WTC11 (cell line): ENCODE data around the gene PDK4.

Source experiments
- FOXP1 ChIP-seq: sonication (generic); formaldehyde crosslinking; IDR thresholded peaks from 2 replicates; pipeline ENCODE4 v1.8.0; 2022; ENCODE audit warnings: missing genetic modification reagents, mild to moderate bottlenecking, moderate library complexity, borderline replicate concordance
- RORB ChIP-seq: fragments of 250-450 bp; sonication (Bioruptor Pico); IDR thresholded peaks from 2 replicates; pipeline ENCODE4 v1.9.0; 2021; ENCODE audit warnings: mild to moderate bottlenecking
- ZNF138 ChIP-seq: sonication (generic); formaldehyde crosslinking; conservative IDR thresholded peaks from 2 replicates; pipeline ENCODE4 v1.8.1; 2022; ENCODE audit warnings: mild to moderate bottlenecking, moderate library complexity, missing genetic modification reagents
- TF ChIP-seq, protein P1 (sequence below): fragments of 200-600 bp; IDR thresholded peaks from 2 replicates; pipeline ENCODE4 v1.8.0; 2022; ENCODE audit warnings: antibody characterized with exemption
- TF ChIP-seq, protein P2 (sequence below): sonication (generic); formaldehyde crosslinking; IDR thresholded peaks from 2 replicates; pipeline ENCODE4 v1.8.1; 2023; ENCODE audit warnings: mild to moderate bottlenecking, missing genetic modification reagents, borderline replicate concordance
- TF ChIP-seq, protein P3 (sequence below): sonication (generic); formaldehyde crosslinking; IDR thresholded peaks from 2 replicates; pipeline ENCODE4 v1.8.1; 2022; ENCODE audit warnings: low read depth, missing genetic modification reagents, borderline replicate concordance

DNA sequence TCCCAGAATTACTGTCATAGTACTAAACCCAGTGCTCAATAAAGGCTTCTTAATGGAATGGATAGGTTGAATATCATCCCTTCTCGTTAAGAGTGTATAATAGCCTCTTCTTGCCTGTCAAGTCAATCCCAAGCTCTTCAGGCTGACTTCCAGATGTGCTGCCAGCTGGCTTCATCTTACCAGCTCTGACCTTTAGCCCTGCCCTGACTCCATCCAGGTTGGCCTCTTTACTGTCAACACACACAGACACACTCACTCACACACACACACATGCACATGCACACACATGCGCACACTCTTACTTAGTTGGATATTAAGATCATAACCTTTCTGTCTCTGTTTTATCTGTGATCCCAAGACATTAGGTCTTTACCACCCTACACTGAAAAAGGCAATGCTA, 61.5 kb downstream of the PDK4 start:
- TF ChIP-seq, protein P1, sequence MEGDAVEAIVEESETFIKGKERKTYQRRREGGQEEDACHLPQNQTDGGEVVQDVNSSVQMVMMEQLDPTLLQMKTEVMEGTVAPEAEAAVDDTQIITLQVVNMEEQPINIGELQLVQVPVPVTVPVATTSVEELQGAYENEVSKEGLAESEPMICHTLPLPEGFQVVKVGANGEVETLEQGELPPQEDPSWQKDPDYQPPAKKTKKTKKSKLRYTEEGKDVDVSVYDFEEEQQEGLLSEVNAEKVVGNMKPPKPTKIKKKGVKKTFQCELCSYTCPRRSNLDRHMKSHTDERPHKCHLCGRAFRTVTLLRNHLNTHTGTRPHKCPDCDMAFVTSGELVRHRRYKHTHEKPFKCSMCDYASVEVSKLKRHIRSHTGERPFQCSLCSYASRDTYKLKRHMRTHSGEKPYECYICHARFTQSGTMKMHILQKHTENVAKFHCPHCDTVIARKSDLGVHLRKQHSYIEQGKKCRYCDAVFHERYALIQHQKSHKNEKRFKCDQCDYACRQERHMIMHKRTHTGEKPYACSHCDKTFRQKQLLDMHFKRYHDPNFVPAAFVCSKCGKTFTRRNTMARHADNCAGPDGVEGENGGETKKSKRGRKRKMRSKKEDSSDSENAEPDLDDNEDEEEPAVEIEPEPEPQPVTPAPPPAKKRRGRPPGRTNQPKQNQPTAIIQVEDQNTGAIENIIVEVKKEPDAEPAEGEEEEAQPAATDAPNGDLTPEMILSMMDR = no peak
- TF ChIP-seq FOXP1 = no peak
- TF ChIP-seq RORB = no peak
- TF ChIP-seq, protein P2, sequence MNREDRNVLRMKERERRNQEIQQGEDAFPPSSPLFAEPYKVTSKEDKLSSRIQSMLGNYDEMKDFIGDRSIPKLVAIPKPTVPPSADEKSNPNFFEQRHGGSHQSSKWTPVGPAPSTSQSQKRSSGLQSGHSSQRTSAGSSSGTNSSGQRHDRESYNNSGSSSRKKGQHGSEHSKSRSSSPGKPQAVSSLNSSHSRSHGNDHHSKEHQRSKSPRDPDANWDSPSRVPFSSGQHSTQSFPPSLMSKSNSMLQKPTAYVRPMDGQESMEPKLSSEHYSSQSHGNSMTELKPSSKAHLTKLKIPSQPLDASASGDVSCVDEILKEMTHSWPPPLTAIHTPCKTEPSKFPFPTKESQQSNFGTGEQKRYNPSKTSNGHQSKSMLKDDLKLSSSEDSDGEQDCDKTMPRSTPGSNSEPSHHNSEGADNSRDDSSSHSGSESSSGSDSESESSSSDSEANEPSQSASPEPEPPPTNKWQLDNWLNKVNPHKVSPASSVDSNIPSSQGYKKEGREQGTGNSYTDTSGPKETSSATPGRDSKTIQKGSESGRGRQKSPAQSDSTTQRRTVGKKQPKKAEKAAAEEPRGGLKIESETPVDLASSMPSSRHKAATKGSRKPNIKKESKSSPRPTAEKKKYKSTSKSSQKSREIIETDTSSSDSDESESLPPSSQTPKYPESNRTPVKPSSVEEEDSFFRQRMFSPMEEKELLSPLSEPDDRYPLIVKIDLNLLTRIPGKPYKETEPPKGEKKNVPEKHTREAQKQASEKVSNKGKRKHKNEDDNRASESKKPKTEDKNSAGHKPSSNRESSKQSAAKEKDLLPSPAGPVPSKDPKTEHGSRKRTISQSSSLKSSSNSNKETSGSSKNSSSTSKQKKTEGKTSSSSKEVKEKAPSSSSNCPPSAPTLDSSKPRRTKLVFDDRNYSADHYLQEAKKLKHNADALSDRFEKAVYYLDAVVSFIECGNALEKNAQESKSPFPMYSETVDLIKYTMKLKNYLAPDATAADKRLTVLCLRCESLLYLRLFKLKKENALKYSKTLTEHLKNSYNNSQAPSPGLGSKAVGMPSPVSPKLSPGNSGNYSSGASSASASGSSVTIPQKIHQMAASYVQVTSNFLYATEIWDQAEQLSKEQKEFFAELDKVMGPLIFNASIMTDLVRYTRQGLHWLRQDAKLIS = no peak
- TF ChIP-seq ZNF138 = no peak
- TF ChIP-seq, protein P3, sequence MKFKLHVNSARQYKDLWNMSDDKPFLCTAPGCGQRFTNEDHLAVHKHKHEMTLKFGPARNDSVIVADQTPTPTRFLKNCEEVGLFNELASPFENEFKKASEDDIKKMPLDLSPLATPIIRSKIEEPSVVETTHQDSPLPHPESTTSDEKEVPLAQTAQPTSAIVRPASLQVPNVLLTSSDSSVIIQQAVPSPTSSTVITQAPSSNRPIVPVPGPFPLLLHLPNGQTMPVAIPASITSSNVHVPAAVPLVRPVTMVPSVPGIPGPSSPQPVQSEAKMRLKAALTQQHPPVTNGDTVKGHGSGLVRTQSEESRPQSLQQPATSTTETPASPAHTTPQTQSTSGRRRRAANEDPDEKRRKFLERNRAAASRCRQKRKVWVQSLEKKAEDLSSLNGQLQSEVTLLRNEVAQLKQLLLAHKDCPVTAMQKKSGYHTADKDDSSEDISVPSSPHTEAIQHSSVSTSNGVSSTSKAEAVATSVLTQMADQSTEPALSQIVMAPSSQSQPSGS (CRISPR knock-in tag) = no peak
